Stimulated activated CD8-positive, alpha-beta memory T cell treated with anti-CD3 and anti-CD28 coated beads, Interleukin-12 subunit alpha, Interleukin-12 subunit beta, amount 100 ng/mL, for 24 hours (primary cell): ENCODE measurements around the gene SOX10.

Experiments used
- DNase-seq: peaks from one replicate; pipeline ENCODE4 v3.0.0-alpha.2; 2020; ENCODE audit errors: extremely low read depth

SOX10 gene

GRCh38 chr22:37930270-37930951 is 53.9 kb downstream of the SOX10 start:
- no peak for DNase-seq

GRCh38 chr22:37929390-37929789 is 55.0 kb downstream of the SOX10 start:
- no peak for DNase-seq

- DNase-seq, result no peak
These were observed 56.8 kb downstream of the SOX10 start for GRCh38 chr22:37927637-37927936.

- DNase-seq, result no peak
These were observed 57.4 kb downstream of the SOX10 start for GRCh38 chr22:37926771-37927636.

GRCh38 chr22:37926358-37926757 is 58.0 kb downstream of the SOX10 start:
- DNase-seq, result no peak

- no peak for DNase-seq
These were observed 58.6 kb downstream of the SOX10 start for GRCh38 chr22:37925767-37926166.

GRCh38 chr22:37925330-37925729 is 59.0 kb downstream of the SOX10 start:
- DNase-seq, result no peak

GRCh38 chr22:37924386-37925065 is 59.8 kb downstream of the SOX10 start:
- no peak for DNase-seq

- no peak for DNase-seq
These were observed 60.4 kb downstream of the SOX10 start for GRCh38 chr22:37923927-37924326.
